Measurements from ENCODE around the gene ESRP2. TPM values are rescaled to one million over a fixed set of nuclear protein-coding genes. Genes with fewer than 3 reads are reported as not detected.

ESRP2 gene
- total RNA-seq, 4 donors from 2014 or later, result 1.9 to 6.5 (median 4.2) TPM; not detected in 1

DNA sequence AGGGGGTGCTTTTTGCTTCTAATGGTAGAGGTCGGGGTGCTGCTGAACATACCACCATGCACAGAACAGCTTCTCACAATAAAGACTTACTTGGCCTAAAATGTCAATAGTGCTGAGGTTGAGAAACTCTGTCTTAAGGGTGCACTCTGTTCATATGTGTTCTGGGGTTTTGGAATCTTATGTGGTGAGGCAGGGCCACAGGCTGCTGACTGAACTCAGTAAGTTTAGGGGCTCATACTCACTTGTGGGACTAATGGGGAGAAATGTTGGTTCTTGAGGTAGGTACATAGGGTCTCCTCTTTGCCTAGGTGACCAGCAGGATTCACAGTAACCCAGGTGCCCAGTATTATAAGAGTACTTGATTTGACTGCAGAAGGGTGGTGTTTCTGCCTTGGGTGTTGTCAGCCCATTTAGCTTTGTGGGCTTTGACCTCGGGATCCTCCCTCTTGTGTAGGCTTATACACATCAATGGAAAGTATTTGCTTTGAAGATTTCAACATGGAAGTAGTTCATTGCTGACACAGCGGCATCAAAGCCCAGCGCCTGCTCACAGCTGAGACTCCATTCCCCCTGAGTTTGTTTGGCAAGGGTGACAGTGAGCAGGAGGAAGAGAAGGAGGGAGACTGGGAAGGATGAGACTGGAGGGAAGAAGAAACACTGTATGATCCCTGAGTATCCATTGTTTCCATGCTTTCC lies 45.6 kb upstream of the ESRP2 start:
- ATAC-seq (ENCODE audit: low FRiP score) (no peak), DNase-seq (ENCODE audit: low spot score) (no peak)
- TF ChIP-seq, protein P1, sequence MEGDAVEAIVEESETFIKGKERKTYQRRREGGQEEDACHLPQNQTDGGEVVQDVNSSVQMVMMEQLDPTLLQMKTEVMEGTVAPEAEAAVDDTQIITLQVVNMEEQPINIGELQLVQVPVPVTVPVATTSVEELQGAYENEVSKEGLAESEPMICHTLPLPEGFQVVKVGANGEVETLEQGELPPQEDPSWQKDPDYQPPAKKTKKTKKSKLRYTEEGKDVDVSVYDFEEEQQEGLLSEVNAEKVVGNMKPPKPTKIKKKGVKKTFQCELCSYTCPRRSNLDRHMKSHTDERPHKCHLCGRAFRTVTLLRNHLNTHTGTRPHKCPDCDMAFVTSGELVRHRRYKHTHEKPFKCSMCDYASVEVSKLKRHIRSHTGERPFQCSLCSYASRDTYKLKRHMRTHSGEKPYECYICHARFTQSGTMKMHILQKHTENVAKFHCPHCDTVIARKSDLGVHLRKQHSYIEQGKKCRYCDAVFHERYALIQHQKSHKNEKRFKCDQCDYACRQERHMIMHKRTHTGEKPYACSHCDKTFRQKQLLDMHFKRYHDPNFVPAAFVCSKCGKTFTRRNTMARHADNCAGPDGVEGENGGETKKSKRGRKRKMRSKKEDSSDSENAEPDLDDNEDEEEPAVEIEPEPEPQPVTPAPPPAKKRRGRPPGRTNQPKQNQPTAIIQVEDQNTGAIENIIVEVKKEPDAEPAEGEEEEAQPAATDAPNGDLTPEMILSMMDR (IDR thresholded peaks at IDR 0.05), result no peak

DNA sequence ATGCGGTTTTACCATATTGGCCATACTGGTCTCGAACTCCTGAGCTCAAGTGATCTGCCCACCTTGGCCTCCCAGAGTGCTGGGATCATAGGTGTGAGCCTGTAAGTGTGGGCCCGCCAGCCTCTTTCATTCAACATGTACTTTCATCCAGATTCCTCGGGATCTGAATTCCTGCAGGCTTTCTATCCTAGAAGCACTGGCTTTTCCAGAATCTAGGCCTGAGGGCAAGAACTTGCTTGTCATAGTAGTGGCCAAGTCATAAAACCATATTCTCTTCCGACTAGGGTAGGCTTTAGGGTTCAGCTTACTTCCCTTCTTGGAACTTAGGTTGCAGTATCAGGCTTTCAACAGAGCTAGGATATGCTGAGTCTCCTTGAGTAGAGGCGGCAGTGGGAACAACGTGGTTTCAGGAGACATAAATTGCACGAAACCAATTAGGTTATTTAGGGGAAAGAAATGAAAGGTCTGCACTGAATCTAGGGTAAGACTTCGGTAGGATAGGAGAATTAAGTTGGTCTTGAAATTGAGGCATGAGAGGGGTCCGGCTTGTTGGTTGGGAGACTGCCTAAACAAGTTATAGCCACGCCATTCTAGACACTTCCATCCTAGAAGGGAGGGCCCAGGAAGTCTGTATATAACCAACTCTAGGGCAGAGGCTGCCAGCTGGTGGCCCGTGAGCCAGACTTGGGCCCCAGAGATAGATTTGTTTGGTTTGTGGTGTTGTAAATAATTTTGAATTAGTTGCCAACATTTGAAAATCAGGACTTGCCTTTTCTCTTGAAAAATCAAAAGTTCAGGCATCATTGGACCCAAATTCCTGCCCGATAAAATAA lies 44.0 kb upstream of the ESRP2 start:
- TF ChIP-seq, protein P1 (IDR thresholded peaks at IDR 0.05), result no peak
- DNase-seq (ENCODE audit: low spot score), result no peak
- ATAC-seq (ENCODE audit: low FRiP score), result no peak

DNA sequence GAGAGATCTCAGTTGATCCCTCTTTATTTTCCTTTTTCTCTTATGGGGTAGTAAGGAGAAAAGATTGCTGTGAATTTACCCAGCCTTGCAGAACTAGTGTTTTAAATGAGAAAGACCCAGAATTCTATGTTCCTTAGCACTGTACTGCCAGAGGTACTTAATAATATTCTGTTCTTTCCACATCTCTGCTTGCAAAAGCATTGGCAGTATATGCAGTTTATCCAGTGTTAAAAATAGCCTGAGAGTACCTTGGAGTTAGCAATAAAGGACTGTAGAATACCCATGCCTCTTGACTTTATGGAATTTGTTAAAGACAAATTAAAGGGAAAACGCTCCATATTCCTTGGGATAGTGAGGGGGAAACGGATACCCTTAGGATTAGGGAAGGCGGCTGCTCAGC lies 40.3 kb upstream of the ESRP2 start:
- DNase-seq (ENCODE audit: low spot score), result no peak
- TF ChIP-seq, protein P1 (IDR thresholded peaks at IDR 0.05), result no peak
- peak; percentile 23 for ATAC-seq (ENCODE audit: low FRiP score)

DNA sequence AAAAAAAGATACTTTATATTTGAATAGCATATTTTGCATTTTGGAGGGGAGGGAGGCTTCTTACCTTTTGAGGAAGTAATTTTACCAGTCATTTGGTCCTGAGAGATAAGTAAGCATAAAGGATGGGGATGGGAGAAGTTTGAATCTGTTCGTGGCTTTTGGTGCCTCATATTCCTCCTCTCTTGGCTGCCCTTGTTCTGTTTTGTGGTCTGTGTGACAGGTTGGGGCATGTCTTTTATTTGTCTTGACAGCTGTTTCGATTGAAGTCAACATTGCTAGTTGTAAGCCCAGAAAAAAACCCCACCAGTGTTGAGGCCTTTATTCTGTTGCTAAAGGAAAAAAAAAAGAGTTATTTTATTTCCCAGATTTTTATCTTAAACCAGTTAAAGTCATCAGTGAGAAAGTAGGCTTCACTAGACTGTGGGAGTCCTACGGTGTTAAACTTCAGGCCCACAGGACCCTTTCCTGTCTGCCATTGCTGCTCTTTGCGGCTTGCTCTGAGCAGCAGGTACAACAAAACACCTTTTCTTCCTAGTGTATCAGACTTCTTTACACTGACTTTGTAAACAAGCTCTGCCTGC lies 39.8 kb upstream of the ESRP2 start:
- TF ChIP-seq, protein P1 (IDR thresholded peaks at IDR 0.05), result no peak
- no peak for DNase-seq (ENCODE audit: low spot score)
- ATAC-seq (ENCODE audit: low FRiP score), result no peak

DNA sequence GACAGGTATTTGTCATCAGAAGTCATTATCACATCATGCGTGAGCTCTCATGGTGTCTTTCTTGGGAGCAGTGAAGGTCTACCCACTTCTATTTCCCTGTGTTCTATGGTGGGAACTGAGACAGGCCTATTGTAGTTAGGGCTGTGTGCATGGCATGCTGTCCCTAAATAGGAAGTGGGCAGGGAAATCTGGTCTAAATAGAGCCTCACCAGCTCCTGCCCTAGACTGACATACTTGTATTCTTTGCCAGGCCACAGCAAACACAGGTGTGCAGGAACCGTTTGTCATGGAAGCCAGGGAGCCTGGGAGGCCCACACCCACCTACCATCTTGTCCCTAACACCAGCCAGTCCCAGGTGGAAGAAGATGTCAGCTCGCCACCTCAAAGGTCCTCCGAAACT lies 38.5 kb upstream of the ESRP2 start:
- DNase-seq (ENCODE audit: low spot score), result no peak
- no peak for ATAC-seq (ENCODE audit: low FRiP score)
- TF ChIP-seq, protein P1 (IDR thresholded peaks at IDR 0.05), result no peak

DNA sequence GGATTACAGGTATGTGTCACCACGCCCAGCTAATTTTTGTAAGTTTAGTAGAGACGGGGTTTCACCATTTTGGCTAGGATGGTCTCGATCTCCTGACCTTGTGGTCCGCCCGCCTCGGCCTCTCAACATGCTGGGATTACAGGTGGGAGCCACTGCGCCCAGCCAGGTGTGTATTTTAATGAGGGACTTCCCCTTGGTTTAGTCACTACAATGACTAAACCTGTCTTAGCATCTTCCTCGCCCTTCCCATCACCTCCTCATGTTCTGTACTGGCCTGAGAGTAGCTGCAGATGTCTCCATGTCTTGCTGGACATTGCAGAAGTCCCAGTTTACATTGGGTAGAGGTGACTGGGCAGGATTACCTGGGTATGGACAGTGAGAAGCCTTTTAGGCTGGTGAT lies 38.0 kb upstream of the ESRP2 start:
- TF ChIP-seq, protein P1 (IDR thresholded peaks at IDR 0.05), result no peak
- ATAC-seq (ENCODE audit: low FRiP score) (no peak), DNase-seq (ENCODE audit: low spot score) (no peak)

All from omental fat pad (tissue), 4 donors.